GM20431 (cell line): Measurements from ENCODE around the gene TNFAIP1.

Experiments used
- in situ Hi-C: fragments of 300-500 bp; cut with MseI, MboI; formaldehyde crosslinking; loops from one replicate; pipeline ENCODE4 v1.15.0; 2020; ENCODE audit warnings: low sequenced_read_pairs; ENCODE audit not compliant: unreplicated experiment

Gene TNFAIP1

DNA sequence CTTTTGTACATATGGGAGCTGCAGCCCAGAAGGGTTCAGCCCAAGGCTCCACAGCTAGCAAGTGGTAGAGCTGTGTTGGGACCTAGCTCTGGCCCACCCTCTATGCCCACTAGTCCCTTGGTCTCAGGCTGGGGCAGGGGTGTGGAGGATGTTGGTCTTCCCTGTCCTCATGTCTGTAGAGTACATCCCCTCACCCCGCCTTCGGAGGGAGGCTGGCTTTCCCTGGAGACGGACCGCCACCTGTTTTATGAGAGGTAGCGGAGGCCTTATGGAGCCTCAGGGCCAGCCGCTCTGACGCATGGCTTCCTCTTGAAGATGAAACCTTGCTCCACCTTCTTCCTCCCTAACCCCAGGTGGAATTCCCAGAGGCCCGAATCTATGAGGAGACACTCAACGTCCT lies 8.4 kb downstream of the TNFAIP1 start:
- in situ Hi-C loops, result no loop called here

DNA sequence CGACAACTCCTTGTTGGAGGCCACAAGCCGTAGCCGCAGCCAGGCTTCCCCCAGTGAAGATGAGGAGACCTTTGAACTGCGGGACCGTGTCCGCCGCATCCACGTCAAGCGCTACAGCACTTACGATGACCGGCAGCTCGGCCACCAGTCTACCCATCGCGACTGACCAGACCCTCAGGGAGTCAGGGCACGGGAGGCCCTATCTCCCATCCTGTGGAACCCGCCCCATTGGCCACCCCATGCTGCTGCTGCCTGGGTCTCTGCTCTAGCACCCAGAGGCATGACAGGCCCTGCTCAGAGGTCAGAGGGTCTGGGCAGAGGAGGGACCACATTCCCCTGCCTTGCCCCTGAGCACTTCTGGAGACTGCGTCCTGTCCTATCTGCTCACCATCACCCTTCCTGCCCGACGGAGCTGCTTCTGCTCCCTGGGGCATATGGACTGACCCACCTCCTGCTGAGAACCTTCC lies 8.9 kb downstream of the TNFAIP1 start:
- in situ Hi-C loops, result no loop called here

DNA sequence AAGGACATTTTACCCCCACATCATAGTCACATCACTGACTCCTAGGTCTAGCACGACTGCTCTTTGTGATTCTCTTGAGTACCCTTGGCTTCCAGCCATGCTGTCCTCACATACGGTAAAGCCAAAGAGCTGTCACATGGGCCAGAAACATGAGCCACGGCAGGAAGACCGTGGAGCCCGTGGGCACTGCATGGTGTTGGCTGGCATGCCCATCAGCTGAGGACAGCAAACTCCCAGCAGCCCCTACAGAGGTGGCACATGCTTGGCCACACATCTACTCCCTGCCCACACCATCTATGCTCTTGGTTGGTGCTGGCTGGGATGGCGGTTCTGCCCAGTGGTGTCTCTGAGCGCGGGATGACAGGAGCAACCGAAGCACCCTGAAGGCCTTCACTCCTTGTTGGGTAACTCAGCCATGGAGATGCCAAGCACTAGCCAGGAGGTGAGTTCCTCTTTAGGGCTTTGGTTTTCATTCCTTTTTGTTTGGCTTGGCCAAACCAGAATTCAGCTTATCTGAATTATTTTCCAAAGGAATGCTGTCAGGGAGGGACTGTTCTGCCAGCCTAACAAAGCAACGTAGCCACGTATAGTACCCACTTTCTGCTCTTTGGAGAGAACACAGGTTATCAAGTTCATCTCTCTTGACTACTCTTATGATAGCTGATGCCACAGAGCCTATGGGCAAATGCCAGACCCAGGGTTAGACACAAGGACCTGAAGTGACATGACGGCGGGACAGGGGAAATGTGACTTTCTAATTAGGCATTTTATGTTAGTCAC lies 10.0 kb downstream of the TNFAIP1 start:
- in situ Hi-C loops, result no loop called here

DNA sequence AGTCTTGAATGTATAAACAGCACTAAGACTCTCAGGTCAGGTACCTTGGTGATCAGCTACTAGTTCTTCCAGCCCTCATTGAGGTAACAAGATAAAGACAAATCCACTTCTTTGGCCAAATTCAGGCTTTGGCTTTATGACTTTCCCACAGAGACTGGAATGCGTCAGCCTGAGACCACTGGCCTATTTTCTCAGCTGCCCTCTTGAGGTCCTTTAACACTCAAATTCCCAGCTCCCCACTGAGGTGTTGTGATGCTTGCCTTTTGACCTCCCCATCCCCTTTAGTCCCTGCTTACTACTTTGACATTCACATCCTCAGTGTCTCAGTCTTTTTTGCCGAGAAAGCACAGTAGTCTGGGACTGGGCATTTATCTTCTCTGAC lies 10.6 kb downstream of the TNFAIP1 start:
- in situ Hi-C loops, result no loop called here

DNA sequence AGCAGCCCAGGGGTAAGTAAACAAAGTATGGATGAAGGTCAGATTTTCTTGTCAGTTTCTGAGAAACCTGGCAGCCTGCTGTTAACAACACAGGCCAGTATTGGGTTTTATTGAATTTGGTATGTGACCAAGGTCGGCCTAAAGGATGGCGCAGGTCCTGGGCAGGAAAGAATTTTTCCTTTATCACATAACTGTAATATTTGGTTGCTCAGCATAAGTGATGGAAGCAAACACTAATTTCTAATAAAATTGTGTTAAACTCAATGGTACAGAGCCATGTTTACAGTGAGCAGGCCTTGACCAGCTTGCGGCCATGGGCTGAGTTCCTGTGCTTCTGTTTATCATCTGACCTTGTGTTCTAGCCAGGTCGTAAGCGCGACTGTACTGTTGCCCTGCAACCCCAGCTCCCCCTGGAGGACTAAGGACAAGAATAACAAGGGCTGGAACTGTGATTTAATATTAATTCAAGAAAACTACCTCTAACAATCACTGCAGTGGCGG lies 11.2 kb downstream of the TNFAIP1 start:
- in situ Hi-C loops, result no loop called here

DNA sequence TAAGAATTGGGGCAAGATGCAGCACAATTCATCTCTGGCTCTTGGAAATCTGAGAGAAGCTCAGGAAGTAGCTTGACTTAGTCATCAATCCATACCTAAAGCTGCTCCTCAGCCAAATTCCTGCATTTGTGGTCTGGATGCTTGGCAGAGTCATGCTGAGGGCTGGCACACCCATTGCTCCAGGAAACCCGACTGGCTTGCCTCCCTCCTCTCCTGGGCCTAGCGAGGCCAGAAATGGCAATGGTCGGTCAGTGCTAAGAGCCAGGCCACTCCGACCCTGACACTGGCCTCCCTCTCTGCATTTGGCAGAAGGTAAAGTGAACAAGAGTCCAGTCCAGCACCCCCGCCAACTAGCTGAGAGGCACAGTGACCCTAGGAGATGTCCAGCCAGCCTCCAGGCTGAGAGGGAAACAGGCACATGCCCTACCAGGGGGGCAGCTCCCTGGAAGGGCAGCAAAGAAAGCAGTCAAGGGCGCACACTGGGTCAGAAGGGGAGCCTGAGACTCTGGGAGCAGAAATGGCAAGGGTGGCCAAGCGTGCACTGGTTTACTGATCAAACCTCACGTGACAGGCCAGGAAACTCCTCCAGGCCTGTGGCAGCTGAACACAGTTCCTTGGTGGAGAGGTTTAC lies 11.8 kb downstream of the TNFAIP1 start:
- in situ Hi-C loops, result no loop called here

DNA sequence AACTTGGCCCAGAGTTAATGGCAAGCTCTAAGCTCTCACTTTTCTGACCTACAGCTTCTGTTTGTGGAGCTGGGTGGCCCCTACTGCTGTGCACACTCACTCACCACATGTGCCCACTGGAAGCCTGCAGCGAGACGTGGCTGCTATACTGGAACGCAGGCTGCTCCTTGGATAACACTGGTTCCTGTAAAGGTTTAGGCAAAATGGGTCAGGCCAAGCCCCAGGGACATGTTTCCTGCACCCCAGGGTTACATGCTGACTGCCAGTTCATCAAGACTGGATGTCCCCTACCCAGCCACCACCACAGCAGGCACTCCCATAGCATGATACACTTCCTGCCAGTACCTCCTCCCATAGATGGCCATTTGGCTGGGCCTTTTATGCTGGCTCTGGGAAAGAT lies 13.4 kb downstream of the TNFAIP1 start:
- in situ Hi-C loops, result no loop called here

DNA sequence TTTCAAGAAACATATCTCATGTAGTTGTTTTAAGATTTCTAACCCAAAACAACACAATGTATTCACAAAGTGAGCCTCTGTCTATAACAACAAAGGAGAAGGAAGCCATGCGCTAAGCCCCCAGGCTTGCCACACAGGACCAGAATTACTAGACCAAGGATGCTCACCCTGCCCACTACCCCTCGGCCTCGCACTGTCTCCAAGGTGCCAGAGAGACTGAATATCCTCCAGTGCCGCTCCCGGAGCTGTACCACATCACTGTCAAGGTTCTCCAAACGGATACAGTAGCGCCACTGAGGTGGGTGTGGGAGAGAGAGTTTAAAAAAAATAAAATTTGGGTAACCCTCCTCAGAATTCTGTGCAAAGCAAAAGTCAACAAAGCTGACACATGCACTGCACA lies 14.7 kb downstream of the TNFAIP1 start:
- in situ Hi-C loops, result no loop called here

DNA sequence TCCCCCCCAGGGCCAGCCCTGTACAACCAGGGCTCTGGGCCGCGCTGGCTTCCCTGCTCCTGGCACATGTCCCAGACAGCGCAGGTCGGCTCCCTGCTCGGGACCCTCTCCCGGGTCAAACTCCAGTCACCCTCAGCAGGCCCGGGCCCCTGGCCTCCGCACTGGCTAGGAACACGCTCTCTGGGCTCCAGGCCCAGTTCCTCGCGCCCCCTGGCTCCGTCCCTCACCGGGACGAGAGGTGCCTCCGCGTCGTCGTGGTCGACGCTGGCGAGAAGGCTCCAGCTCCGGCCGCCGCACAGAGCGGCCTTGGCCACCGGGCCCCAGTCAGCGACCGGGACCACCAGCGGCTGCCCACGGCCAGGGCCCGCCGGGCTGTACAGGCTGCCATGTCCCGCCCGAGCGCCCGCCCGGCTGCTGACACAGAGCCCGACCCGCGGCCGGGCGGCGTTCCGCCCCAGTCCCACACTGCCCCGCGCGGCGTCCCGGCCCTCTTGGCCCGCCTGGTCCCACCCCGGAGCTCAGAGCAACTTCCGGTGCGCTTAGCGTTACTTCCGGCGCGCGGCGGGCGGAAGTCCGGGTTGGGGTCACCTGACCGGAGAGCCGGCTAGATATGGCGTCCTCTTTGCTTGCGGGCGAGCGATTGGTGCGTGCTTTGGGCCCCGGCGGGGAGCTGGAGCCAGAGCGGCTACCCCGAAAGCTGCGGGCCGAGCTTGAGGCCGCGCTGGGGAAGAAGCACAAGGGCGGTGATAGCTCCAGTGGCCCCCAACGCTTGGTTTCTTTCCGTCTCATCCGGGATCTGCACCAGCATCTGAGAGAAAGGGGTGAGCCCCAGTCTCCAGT lies 21.7 kb downstream of the TNFAIP1 start, which contains the start of gene POLDIP2:
TSS of gene POLDIP2 (minus strand) at position 467 of the 840 bp plus-strand sequence. CDS start at position 388, 79 bp downstream.
- in situ Hi-C loops, result no loop called here

DNA sequence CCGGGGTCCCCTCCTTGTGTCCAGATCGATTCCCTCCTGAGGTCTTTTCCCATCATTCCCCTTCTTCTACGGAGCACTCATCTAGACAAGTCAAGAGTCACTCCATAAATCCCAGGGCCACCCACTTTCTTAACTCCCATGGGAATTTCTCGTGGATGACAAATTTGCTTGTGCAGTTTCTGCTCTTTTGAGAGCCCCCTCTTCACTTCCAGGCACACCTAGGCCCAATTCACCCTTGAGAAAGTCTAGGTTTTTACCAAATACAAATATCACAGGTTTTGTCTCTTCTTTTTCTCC lies 22.3 kb downstream of the TNFAIP1 start:
- in situ Hi-C loops, result no loop called here

DNA sequence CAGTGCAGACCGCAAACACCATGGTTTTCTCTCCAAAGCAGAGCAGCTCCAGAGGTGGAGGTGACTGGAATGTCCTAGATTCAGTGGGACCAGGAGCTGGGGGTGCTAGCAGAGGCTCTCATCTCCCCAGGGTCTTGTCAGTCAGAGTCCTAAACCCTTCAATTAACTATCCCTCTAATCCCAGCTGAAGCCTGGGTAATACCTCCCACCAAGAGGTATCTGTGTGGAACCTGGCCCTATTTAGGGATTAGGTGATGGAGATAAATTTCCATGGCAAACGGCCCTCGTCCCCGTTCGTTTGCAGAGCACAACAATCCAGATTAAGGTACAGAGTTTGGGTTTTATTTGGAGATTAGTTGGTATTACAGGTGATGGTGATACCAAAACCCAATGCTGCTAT lies 27.6 kb downstream of the TNFAIP1 start:
- in situ Hi-C loops, result no loop called here

DNA sequence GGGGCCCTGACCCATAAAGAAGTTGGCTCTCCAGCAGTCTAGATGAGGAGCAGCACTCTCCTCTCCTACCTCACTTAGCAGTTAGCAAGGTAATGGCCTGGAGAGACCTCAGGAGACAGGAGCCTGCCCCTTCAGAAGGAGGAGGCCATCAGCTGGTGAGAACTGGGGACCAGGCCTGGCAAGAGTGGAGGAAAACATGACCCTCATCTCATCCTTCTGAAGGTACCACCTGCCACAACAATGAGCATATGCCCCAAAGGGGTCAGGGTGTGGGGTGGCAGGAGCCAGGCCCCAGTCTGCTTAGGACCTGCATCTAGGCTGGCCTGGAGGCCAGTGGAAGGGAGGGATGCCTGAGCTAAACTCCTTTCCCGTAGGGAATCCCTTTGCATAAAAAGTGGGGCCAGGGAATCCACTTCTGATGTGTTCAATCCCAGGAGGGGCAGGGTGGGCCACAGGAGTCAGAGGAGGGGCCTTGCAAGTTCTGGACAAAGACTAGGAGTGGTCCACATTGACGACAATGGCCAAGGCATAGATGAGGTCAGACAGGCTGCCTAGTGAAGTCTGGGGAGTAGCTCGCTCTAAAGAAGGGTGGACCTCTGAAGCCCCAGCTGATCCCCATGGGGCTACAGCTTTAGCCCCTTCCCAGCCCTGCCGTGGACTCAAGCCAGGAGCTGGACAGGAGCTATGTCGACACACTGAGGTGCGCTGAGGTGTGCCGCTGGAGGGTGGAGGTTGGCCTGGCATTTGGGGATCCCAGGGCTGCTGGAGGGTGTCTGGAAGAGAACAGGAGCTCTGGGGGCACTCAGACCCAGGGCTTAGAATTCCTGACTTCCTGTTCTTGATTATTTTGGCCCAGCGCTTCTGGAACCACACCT lies 28.5 kb downstream of the TNFAIP1 start:
- in situ Hi-C loops, result no loop called here

DNA sequence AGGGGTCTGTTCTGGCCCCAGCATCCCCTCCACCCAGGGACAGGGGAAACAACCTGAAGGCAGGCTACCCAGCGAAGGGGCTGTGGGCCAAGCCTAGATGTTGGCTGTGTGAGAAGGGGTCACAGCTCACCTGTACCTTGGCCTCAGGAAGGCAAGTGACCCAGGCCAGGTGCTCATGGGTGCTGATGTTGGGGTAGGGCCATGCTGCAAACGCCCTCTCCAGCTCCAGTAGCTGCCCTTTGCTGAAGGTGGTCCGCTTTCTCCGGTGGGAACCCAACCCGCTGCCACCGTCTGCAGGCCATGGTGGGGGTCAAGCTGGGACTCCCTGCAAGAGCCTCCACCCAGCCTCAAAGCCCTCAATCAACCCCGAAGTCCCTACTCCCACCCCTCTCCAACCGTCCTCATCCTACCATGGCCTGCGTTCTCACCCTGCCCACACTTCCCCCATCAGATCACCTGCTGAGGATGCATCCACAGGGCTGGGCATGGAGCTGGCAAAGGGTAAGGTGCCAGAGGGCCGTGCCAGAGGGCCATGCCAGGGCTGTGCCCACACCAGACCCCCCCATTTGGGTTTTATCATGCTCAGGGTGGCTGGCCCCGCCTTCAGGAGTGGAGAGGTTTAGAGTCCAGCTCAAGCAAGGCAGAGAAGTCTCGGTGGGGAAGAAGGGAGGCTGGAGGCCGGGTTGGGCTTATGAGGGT lies 29.3 kb downstream of the TNFAIP1 start, which contains the start of gene SEBOX:
TSS of gene SEBOX (minus strand) at position 535 of the 699 bp plus-strand sequence. CDS start at position 487, 48 bp downstream.
- in situ Hi-C loops, result no loop called here

DNA sequence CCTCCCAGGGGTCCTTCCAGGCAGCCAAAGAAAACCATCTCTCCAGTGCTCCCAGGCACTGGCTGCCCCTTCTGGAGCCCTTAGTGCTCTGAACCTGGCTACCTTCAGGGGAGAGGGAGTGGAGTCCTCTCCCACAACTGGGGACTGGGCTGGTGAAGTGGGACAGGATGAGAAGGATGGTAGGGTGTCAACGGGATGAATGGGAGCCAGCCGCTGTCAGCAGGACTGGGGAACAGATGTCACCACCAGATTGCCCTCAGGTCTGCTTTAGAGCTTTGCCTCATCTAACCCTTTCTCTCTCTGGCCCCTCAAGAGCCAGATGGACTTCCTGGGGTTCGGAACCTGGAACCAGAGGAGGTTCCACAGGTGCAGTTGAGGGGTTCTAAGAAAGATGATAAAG lies 29.9 kb downstream of the TNFAIP1 start:
- in situ Hi-C loops, result no loop called here

DNA sequence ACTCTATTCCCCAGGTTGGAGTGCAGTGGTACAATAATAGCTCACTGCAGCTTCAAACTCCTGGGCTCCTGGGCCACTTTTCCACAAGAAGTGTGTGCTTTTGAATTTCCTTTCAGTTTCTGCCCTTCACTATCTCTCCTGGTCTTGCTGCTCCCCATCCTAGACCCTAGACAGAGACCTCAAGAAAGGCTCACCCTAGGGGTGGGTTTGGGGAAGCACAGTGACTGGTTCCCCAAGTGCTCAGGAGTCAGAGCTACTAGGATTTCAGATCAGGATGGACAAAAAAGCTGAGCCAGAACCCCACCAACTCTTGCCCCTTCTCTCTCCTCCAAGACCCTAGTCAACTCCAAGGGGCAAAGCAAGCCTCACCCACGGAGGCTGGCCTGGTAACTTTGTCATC lies 31.0 kb downstream of the TNFAIP1 start:
- in situ Hi-C loops, result no loop called here

DNA sequence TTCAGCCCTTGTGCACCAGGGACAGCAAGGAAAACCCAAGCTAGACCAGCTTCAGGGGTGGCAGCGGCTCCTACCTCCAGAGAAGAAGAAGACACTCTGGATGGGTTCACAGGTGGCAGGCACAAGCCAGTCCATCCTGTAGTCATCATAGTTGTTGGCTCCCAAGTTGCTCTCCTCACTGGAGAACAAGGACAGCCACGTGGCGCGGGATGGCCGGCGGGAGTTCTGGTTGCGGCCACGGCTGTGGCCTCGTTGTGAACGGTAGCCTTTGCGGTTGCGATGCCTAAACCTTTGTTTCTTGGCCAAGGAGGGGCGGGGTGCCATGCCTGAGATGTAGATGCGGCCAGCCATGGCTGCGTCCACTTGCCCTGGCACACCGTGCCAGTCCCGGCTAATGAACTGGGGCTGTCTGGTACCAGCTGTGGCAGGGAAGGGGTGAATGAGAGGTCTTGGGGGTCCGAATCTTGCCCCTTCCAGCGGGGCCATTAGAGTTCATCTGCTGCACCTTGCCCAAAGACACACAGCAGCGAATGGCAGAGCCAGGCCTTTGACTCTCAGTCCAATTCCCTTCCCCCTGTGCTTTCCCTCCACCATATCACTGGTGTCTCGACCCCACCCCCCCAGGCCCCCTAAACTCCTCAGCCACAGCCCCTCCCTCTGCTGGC lies 32.2 kb downstream of the TNFAIP1 start:
- in situ Hi-C loops, result no loop called here

DNA sequence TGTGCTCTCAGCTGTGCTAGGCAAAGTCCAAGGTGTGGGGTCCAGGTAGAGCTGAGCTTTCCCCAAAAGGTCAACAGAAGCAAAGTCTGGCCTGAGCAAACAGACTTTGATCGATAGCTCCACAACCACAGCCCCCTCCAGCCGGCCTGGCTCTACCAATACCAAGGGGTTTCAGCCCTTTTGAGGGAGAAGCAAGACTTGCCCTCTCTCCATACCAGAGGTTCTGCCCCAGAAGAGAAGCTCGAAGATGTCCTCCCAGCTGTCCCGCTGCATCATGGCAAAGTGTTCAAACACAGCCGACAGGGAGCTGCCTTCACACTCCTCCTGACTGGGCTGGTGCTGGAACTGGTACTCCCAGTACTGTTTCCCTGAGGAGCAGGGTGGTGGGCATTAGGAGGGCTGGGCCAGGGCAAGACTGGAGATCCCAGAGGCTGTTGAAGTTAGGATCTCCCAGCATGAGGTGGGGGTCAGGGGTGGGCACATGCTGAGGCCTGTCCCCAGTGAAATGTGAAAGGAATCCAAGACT lies 32.8 kb downstream of the TNFAIP1 start:
- in situ Hi-C loops, result no loop called here

DNA sequence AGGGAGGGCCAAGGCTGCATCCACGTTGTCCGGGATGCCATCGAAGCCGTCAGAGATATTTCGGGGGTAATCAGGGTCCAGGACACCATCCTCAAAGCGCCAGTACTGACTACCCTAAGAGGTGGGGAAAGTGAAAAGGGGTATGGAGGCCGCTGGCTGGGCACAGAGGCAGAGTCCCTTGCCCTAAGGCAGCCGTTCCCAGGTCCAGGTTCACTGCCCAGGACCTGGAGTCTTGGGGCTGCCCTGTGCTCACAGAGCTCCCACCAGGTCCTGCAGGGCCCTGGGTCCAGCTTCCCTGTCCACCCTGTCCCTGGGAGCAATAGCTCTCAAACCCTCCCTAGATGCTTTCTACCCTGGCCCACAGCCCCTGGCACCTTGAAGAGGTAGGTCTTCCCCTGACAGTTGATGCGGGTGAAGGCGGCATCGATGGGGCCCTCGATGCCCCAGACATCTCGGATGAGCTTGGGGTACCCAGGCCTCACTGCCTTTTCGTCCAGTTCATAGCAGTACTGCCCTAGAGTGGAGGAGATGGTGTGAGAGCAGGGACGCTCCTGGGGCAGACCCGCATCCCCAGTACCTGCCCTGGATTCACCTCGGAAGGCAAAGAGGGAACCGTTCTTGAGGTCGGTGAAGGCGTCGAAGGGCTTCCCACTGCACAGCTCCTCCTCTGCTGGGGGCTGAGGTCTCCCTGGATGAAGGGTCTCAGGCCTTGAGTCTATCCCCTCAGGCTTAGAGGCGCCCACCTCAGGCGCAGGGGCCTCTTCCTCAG lies 33.5 kb downstream of the TNFAIP1 start:
- in situ Hi-C loops, result no loop called here
